HepG2 (cell line): ENCODE results near the gene PRR33. TPM values are rescaled to one million over a fixed set of nuclear protein-coding genes. Genes with fewer than 3 reads are reported as not detected.

Experiments
- NFE2L1 ChIP-seq: sonication (generic); formaldehyde crosslinking; IDR thresholded peaks from 2 replicates; pipeline ENCODE4 v1.4.0; 2020; ENCODE audit warnings: missing genetic modification reagents, mild to moderate bottlenecking, borderline replicate concordance
- RBAK ChIP-seq: sonication (generic); formaldehyde crosslinking; IDR thresholded peaks from 2 replicates; pipeline ENCODE4 v1.5.1; 2020; ENCODE audit warnings: mild to moderate bottlenecking, missing genetic modification reagents
- RBM39 ChIP-seq: fragments of 200-400 bp; formaldehyde crosslinking; IDR thresholded peaks from one replicate; pipeline ENCODE4 v1.6.1; 2018; ENCODE audit warnings: antibody characterized with exemption, mild to moderate bottlenecking, low read depth, low read length; ENCODE audit not compliant: poor library complexity, severe bottlenecking
- SP140L ChIP-seq: sonication (generic); formaldehyde crosslinking; IDR thresholded peaks from 2 replicates; pipeline ENCODE4 v1.4.0; 2020; ENCODE audit warnings: missing genetic modification reagents, borderline replicate concordance
- YEATS2 ChIP-seq: sonication (generic); formaldehyde crosslinking; IDR thresholded peaks from 2 replicates; pipeline ENCODE4 v1.4.0; 2020; ENCODE audit warnings: missing genetic modification reagents, borderline replicate concordance
- ZNF747 ChIP-seq: sonication (generic); formaldehyde crosslinking; IDR thresholded peaks from 2 replicates; pipeline ENCODE4 v1.8.1; 2023; ENCODE audit warnings: missing genetic modification reagents, mild to moderate bottlenecking, borderline replicate concordance
- ZNF878 ChIP-seq: sonication (generic); formaldehyde crosslinking; IDR thresholded peaks from 2 replicates; pipeline ENCODE4 v1.8.1; 2023; ENCODE audit warnings: mild to moderate bottlenecking, missing genetic modification reagents, moderate library complexity
- polyA plus RNA-seq, 8 experiments: library from polyadenylated mRNA; depleted of rRNA in 3 of 8; stranded (reverse) in 7 of 8; unstranded in 1 of 8; fragments of >200 nt; fragmentation: Illumina TruSeq in 4 of 8; extraction: Trizol in 4 of 8; gene quantifications; 2 replicates each; pipeline versions ENCODE4 v1.2.1 to v1.2.3, GENCODE V29; 2011 to 2016; ENCODE audit warnings: low read depth in 4 of 8, missing spikeins in 1 of 8, mixed read lengths in 1 of 8; ENCODE audit not compliant: insufficient read depth in 1 of 8
- total RNA-seq, 5 experiments: library from RNA; depleted of rRNA; stranded (reverse); fragments of >200 nt; fragmentation: Illumina TruSeq; extraction: Trizol; gene quantifications; 2 replicates each; pipeline ENCODE4 v1.2.3, GENCODE V29; 2016; ENCODE audit warnings: low read depth in 1 of 5
- TF ChIP-seq, protein P1 (sequence below): sonication (generic); formaldehyde crosslinking; IDR thresholded peaks from 2 replicates; pipeline ENCODE4 v1.8.0; 2022; ENCODE audit warnings: missing genetic modification reagents, mild to moderate bottlenecking, inconsistent platforms, borderline replicate concordance
- TF ChIP-seq, protein P2 (sequence below): sonication (generic); formaldehyde crosslinking; IDR thresholded peaks from 2 replicates; pipeline ENCODE4 v1.9.0; 2021; ENCODE audit warnings: missing genetic modification reagents, borderline replicate concordance
- TF ChIP-seq, protein P3 (sequence below): sonication (generic); formaldehyde crosslinking; IDR thresholded peaks from 2 replicates; pipeline ENCODE4 v1.5.1; 2020; ENCODE audit warnings: mild to moderate bottlenecking, missing genetic modification reagents, borderline replicate concordance
- TF ChIP-seq, protein P4 (sequence below): IDR thresholded peaks from 2 replicates; pipeline ENCODE4 v1.6.1; 2018; ENCODE audit warnings: missing genetic modification reagents
- TF ChIP-seq, protein P5 (sequence below): sonication (generic); formaldehyde crosslinking; IDR thresholded peaks from 2 replicates; pipeline ENCODE4 v1.8.1; 2023; ENCODE audit warnings: missing genetic modification reagents, inconsistent platforms, borderline replicate concordance

PRR33 gene
- total and polyA plus RNA-seq, 2 of the 13 experiments (the other 11 are each of a cell fraction or from before 2014, with no cell fraction given), result not detected

DNA sequence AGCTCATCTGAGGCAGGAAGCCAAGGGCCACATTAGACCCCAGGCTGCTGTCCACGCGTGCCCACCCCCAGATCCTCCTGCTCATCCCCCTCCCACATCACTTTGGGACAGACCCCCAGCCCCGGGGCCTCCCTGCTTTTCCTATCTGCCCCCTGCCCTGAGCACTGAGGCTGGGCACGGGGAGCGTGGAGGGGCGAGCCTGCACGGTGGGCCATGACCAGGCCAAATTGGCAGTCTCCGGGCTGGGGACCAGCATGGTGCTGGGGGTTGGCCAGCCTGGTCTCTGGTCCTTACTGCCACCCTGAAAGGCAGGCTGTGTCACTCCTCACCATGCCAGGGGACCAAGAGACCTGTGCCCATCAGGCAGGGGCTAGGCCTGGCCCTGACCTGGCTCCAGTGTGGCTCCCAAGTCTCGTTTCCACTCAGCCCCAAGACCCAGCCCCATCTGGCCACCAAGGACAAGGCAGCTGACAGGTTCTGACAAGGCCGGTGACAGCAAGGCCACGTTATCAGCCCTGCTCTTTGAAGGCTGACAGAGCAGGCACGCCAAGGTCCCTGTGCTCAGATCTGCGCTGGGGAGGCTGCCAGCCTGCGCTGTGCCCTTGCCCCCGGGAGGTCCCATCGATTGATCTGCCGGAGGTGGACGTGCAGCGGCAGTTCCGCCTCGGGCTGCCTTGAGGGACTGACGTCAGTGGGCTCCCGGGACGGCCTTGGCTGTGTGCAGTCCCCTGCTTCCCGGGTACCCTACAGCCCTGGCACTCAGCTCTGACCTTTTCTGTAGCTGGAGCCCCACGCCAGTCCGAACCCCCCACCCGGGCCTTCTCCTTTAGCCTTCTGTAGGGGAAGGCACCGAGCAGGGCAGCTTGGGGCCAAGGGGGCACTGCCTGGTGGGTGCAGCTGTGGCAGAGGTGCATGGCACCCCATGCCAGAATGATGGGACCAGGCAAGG, 49.3 kb downstream of the PRR33 start (continued):
- TF ChIP-seq, protein P1, sequence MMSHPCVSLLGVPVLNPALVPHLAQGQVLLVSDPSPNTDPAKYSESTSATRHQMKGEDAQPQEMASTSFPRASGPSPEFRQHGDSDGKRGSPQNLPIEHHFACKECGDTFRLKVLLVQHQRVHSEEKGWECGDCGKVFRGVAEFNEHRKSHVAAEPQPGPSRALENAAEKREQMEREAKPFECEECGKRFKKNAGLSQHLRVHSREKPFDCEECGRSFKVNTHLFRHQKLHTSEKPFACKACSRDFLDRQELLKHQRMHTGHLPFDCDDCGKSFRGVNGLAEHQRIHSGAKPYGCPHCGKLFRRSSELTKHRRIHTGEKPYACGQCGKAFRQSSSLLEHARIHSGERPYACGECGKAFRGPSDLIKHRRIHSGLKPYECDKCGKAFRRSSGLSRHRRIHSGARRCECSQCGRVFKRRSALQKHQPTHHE (CRISPR knock-in tag), result no peak; the same call in 1 of the 2 replicates
- TF ChIP-seq SP140L (CRISPR knock-in tag), result no peak
- TF ChIP-seq, protein P2, sequence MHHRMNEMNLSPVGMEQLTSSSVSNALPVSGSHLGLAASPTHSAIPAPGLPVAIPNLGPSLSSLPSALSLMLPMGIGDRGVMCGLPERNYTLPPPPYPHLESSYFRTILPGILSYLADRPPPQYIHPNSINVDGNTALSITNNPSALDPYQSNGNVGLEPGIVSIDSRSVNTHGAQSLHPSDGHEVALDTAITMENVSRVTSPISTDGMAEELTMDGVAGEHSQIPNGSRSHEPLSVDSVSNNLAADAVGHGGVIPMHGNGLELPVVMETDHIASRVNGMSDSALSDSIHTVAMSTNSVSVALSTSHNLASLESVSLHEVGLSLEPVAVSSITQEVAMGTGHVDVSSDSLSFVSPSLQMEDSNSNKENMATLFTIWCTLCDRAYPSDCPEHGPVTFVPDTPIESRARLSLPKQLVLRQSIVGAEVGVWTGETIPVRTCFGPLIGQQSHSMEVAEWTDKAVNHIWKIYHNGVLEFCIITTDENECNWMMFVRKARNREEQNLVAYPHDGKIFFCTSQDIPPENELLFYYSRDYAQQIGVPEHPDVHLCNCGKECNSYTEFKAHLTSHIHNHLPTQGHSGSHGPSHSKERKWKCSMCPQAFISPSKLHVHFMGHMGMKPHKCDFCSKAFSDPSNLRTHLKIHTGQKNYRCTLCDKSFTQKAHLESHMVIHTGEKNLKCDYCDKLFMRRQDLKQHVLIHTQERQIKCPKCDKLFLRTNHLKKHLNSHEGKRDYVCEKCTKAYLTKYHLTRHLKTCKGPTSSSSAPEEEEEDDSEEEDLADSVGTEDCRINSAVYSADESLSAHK (CRISPR knock-in tag), result no peak
- TF ChIP-seq, protein P3, sequence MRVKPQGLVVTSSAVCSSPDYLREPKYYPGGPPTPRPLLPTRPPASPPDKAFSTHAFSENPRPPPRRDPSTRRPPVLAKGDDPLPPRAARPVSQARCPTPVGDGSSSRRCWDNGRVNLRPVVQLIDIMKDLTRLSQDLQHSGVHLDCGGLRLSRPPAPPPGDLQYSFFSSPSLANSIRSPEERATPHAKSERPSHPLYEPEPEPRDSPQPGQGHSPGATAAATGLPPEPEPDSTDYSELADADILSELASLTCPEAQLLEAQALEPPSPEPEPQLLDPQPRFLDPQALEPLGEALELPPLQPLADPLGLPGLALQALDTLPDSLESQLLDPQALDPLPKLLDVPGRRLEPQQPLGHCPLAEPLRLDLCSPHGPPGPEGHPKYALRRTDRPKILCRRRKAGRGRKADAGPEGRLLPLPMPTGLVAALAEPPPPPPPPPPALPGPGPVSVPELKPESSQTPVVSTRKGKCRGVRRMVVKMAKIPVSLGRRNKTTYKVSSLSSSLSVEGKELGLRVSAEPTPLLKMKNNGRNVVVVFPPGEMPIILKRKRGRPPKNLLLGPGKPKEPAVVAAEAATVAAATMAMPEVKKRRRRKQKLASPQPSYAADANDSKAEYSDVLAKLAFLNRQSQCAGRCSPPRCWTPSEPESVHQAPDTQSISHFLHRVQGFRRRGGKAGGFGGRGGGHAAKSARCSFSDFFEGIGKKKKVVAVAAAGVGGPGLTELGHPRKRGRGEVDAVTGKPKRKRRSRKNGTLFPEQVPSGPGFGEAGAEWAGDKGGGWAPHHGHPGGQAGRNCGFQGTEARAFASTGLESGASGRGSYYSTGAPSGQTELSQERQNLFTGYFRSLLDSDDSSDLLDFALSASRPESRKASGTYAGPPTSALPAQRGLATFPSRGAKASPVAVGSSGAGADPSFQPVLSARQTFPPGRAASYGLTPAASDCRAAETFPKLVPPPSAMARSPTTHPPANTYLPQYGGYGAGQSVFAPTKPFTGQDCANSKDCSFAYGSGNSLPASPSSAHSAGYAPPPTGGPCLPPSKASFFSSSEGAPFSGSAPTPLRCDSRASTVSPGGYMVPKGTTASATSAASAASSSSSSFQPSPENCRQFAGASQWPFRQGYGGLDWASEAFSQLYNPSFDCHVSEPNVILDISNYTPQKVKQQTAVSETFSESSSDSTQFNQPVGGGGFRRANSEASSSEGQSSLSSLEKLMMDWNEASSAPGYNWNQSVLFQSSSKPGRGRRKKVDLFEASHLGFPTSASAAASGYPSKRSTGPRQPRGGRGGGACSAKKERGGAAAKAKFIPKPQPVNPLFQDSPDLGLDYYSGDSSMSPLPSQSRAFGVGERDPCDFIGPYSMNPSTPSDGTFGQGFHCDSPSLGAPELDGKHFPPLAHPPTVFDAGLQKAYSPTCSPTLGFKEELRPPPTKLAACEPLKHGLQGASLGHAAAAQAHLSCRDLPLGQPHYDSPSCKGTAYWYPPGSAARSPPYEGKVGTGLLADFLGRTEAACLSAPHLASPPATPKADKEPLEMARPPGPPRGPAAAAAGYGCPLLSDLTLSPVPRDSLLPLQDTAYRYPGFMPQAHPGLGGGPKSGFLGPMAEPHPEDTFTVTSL (CRISPR knock-in tag), result peak; percentile 97
- peak; percentile 86; the same call in 1 of the 2 replicates for TF ChIP-seq YEATS2 (CRISPR knock-in tag)
- TF ChIP-seq NFE2L1 (CRISPR knock-in tag), result peak; percentile 50; the same call in 1 of the 2 replicates
- TF ChIP-seq ZNF747 (CRISPR knock-in tag), result peak; percentile 95; the same call in 1 of the 2 replicates
- TF ChIP-seq, protein P4, sequence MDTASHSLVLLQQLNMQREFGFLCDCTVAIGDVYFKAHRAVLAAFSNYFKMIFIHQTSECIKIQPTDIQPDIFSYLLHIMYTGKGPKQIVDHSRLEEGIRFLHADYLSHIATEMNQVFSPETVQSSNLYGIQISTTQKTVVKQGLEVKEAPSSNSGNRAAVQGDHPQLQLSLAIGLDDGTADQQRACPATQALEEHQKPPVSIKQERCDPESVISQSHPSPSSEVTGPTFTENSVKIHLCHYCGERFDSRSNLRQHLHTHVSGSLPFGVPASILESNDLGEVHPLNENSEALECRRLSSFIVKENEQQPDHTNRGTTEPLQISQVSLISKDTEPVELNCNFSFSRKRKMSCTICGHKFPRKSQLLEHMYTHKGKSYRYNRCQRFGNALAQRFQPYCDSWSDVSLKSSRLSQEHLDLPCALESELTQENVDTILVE (CRISPR knock-in tag), result no peak
- peak; percentile 45; the same call in 1 of the 2 replicates for TF ChIP-seq RBAK (CRISPR knock-in tag)
- peak; percentile 24; the same call in 1 of the 2 replicates for TF ChIP-seq ZNF878
- TF ChIP-seq, protein P5, sequence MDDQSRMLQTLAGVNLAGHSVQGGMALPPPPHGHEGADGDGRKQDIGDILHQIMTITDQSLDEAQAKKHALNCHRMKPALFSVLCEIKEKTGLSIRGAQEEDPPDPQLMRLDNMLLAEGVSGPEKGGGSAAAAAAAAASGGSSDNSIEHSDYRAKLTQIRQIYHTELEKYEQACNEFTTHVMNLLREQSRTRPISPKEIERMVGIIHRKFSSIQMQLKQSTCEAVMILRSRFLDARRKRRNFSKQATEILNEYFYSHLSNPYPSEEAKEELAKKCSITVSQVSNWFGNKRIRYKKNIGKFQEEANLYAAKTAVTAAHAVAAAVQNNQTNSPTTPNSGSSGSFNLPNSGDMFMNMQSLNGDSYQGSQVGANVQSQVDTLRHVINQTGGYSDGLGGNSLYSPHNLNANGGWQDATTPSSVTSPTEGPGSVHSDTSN (CRISPR knock-in tag), result no peak
- TF ChIP-seq RBM39, result no peak
